OCI-LY1 (cell line): Measurements from ENCODE around the gene ZG16B.

Source experiments
- H2AFZ ChIP-seq: fragments of 200-600 bp; sonication (generic), shearing (Covaris generic); 2 replicates; pipeline ENCODE4 v1.6.0; 2014; ENCODE audit warnings: antibody characterized with exemption, mild to moderate bottlenecking, low read length
- H3F3A ChIP-seq: fragments of 200-600 bp; sonication (generic), shearing (Covaris generic); 2 replicates; pipeline ENCODE4 v1.6.0; 2014; ENCODE audit warnings: mild to moderate bottlenecking, antibody characterized with exemption, low read length, moderate library complexity; ENCODE audit not compliant: insufficient read depth
- H3K27ac ChIP-seq: fragments of 200-600 bp; sonication (generic); 2 replicates; pipeline ENCODE4 v1.5.1; 2014; ENCODE audit warnings: low read length, mixed run types, mild to moderate bottlenecking, low read depth; ENCODE audit not compliant: poor library complexity, severe bottlenecking
- H3K27me3 ChIP-seq: fragments of 200-600 bp; sonication (generic); 2 replicates; pipeline ENCODE4 v1.6.0; 2014; ENCODE audit warnings: antibody characterized with exemption, mild to moderate bottlenecking, low read length, moderate library complexity; ENCODE audit not compliant: insufficient read depth
- H3K36me3 ChIP-seq: fragments of 200-600 bp; sonication (generic); 2 replicates; pipeline ENCODE4 v1.6.1; 2014; ENCODE audit warnings: mild to moderate bottlenecking, antibody characterized with exemption, low read length, moderate library complexity, mixed read lengths; ENCODE audit not compliant: insufficient read depth
- H3K4me1 ChIP-seq: fragments of 200-600 bp; sonication (generic); 2 replicates; pipeline ENCODE4 v1.5.1; 2014; ENCODE audit warnings: mild to moderate bottlenecking, low read length, moderate library complexity; ENCODE audit not compliant: insufficient read depth, severe bottlenecking
- H3K4me2 ChIP-seq: fragments of 200-600 bp; sonication (generic), shearing (Covaris generic); 2 replicates; pipeline ENCODE4 v1.6.1; 2014; ENCODE audit warnings: low read length
- H3K4me3 ChIP-seq: fragments of 200-600 bp; sonication (generic); 2 replicates; pipeline ENCODE4 v1.5.1; 2014; ENCODE audit warnings: low read length, low read depth, mild to moderate bottlenecking, mixed read lengths; ENCODE audit not compliant: poor library complexity, severe bottlenecking
- H3K79me2 ChIP-seq: fragments of 200-600 bp; shearing (Covaris generic); 2 replicates; pipeline ENCODE4 v1.6.1; 2016; ENCODE audit warnings: mixed run types, low read length, mixed read lengths; ENCODE audit not compliant: insufficient read depth
- H3K9ac ChIP-seq: fragments of 200-600 bp; sonication (generic), shearing (Covaris generic); 2 replicates; pipeline ENCODE4 v1.6.1; 2014; ENCODE audit warnings: mild to moderate bottlenecking, low read length, mixed read lengths
- H3K9me2 ChIP-seq: fragments of 200-600 bp; sonication (generic), shearing (Covaris generic); 2 replicates; pipeline ENCODE4 v1.6.1; 2014; ENCODE audit warnings: low read depth, mild to moderate bottlenecking, low read length, mixed read lengths
- H3K9me3 ChIP-seq: fragments of 200-600 bp; shearing (Covaris generic); 2 replicates; pipeline ENCODE4 v1.6.1; 2014; ENCODE audit warnings: low read length, mixed read lengths
- H4K20me1 ChIP-seq: fragments of 200-600 bp; sonication (generic), shearing (Covaris generic); 2 replicates; pipeline ENCODE4 v1.6.0; 2016; ENCODE audit warnings: mild to moderate bottlenecking, low read length; ENCODE audit not compliant: insufficient read depth
- EZH2 ChIP-seq: fragments of 200-600 bp; sonication (generic), shearing (Covaris generic); IDR thresholded peaks from 2 replicates; pipeline ENCODE4 v1.8.0; 2017; ENCODE audit warnings: borderline replicate concordance, mixed run types, mild to moderate bottlenecking, antibody characterized with exemption, low read length, moderate library complexity, mixed read lengths
- TF ChIP-seq, protein P1 (sequence below): fragments of 200-600 bp; sonication (generic), shearing (Covaris generic); IDR thresholded peaks from 2 replicates; pipeline ENCODE4 v1.5.1; 2017; ENCODE audit warnings: mild to moderate bottlenecking, antibody characterized with exemption, low read length, moderate library complexity, mixed read lengths

The ZG16B gene

DNA sequence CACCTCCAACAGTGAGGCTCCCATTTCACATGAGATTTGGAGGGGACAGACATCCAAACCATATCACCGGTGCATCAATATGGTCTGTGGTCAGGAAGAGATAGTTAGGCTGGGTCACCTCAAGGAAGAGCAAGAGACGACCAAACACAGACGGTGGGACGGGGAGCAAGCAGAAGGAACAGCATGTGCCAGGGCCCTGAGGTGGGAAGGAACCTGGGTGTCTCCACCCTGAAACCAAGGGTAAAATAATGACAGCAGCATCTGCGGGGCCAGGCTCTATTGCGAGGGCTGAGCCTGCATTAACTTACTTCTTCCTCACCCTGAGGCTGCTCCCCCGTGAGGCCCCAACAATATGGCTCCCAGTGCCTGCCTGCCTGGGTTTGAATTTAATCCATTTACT lies 21.9 kb upstream of the ZG16B start:
- Histone ChIP-seq H3K27me3 (peaks cover 18% of the 10 kb centered on the region), H3K79me2 (no peaks in the 10 kb centered on the region), H3K4me3 (no peak overlapping the region), H3F3A (no peaks in the 10 kb centered on the region), H3K36me3 (no peaks in the 10 kb centered on the region; the same call in 1 of the 2 replicates), H3K9me2 (no peaks in the 10 kb centered on the region), H2AFZ (no peak overlapping the region), H3K4me2 (no peak overlapping the region), H3K4me1 (no peaks in the 10 kb centered on the region), H3K9ac (no peak overlapping the region), H4K20me1 (no peaks in the 10 kb centered on the region), H3K27ac (no peak overlapping the region), H3K9me3 (0 out of 2 replicates have a peak, but pooled peaks cover 6% of the 10 kb centered on the region)
- TF ChIP-seq EZH2, result no peak
- TF ChIP-seq, protein P1, sequence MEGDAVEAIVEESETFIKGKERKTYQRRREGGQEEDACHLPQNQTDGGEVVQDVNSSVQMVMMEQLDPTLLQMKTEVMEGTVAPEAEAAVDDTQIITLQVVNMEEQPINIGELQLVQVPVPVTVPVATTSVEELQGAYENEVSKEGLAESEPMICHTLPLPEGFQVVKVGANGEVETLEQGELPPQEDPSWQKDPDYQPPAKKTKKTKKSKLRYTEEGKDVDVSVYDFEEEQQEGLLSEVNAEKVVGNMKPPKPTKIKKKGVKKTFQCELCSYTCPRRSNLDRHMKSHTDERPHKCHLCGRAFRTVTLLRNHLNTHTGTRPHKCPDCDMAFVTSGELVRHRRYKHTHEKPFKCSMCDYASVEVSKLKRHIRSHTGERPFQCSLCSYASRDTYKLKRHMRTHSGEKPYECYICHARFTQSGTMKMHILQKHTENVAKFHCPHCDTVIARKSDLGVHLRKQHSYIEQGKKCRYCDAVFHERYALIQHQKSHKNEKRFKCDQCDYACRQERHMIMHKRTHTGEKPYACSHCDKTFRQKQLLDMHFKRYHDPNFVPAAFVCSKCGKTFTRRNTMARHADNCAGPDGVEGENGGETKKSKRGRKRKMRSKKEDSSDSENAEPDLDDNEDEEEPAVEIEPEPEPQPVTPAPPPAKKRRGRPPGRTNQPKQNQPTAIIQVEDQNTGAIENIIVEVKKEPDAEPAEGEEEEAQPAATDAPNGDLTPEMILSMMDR, result no peak

GRCh38 chr16:2809149-2809760 lies 20.8 kb upstream of the ZG16B start:
- H3K27me3 ChIP-seq, result peaks cover 18% of the 10 kb centered on the region
- no peaks in the 10 kb centered on the region for H3K36me3 ChIP-seq
- H3F3A ChIP-seq, result no peaks in the 10 kb centered on the region
- H2AFZ ChIP-seq, result no peak overlapping the region
- no peak overlapping the region for H3K4me3 ChIP-seq
- no peaks in the 10 kb centered on the region for H3K4me1 ChIP-seq
- no peak for TF ChIP-seq EZH2
- TF ChIP-seq, protein P1, result no peak
- no peak overlapping the region for H3K27ac ChIP-seq
- no peaks in the 10 kb centered on the region for H3K9me2 ChIP-seq
- H3K9ac ChIP-seq, result no peak overlapping the region
- no peaks in the 10 kb centered on the region for H3K9me3 ChIP-seq
- H3K79me2 ChIP-seq, result no peaks in the 10 kb centered on the region
- H4K20me1 ChIP-seq, result no peaks in the 10 kb centered on the region
- H3K4me2 ChIP-seq, result no peak overlapping the region

- Histone ChIP-seq H3K9me2 (no peaks in the 10 kb centered on the region), H3K4me3 (no peak overlapping the region), H3K9me3 (no peaks in the 10 kb centered on the region), H3K4me1 (no peaks in the 10 kb centered on the region), H3K79me2 (no peaks in the 10 kb centered on the region), H3K4me2 (no peak overlapping the region), H4K20me1 (no peaks in the 10 kb centered on the region), H3K27ac (no peak overlapping the region), H3F3A (no peaks in the 10 kb centered on the region), H3K9ac (no peak overlapping the region), H3K27me3 (peaks cover 9% of the 10 kb centered on the region), H2AFZ (no peak overlapping the region), H3K36me3 (no peaks in the 10 kb centered on the region)
- TF ChIP-seq EZH2, result no peak
- TF ChIP-seq, protein P1, result no peak
Observed at GRCh38 chr16:2810651-2811050, 19.5 kb upstream of the ZG16B start.
